HG03342 (cell line): ENCODE measurements around the gene LRRC26.

ENCODE experiments used
- ATAC-seq: cut with Tn5 transposase; IDR thresholded peaks from one replicate; pipeline ENCODE4 v1.9.1; 2021; ENCODE audit warnings: mild to moderate bottlenecking, moderate library complexity; ENCODE audit not compliant: unreplicated experiment

The LRRC26 gene, protein sequence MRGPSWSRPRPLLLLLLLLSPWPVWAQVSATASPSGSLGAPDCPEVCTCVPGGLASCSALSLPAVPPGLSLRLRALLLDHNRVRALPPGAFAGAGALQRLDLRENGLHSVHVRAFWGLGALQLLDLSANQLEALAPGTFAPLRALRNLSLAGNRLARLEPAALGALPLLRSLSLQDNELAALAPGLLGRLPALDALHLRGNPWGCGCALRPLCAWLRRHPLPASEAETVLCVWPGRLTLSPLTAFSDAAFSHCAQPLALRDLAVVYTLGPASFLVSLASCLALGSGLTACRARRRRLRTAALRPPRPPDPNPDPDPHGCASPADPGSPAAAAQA

DNA sequence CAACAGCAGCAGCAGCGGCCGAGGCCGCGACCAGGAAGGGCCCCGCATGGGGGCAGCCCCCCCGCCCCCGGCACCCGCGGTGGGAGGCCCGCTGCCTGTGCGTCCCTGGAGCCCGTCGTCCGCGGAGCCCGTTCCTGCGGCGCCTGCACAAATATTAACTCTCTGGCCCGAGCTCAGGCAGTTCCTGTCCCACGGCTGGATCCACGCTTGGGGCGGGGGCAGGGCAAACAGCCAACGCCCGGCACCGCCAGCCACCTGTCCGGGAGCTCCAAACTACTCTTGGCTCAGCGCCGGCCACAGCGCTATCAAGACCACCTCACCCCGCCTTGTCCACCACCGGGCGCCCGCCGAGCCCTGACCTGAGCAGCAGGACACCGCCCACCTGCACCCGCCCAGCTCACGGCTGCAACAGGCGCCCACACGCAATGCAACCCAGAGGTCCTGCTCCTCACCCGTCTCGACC lies at the start of gene LRRC26:
Gene LRRC26 (minus strand): TSS at position 156 of the 463 bp plus-strand sequence. CDS start 108 bp downstream, at position 48.
- ATAC-seq = no peak

DNA sequence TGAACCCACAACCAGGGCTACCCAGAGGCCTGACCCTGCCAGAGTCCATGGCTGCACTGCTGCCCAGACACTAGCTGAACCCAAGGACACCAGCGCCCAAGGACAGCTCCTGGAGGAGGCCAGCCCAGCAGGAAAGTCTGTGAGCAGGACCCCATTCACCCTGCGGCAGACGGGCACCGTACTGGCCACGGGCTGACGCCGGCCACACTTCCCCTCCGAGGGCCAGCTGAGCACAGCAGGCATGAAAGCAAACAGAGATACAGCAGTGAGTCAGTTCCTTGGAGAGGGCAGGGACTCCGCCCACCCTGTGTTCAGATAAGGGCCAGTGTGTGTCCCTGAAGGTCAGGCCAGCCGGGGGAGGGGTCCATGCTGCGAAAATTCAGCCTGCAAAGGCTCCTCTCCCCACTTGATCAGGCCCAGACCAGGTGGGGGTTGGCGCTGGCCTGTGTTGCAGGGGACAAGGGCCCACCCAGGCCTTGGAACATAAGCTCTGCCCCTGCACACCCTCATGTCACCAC lies 49.0 kb upstream of the LRRC26 start:
- no peak for ATAC-seq

DNA sequence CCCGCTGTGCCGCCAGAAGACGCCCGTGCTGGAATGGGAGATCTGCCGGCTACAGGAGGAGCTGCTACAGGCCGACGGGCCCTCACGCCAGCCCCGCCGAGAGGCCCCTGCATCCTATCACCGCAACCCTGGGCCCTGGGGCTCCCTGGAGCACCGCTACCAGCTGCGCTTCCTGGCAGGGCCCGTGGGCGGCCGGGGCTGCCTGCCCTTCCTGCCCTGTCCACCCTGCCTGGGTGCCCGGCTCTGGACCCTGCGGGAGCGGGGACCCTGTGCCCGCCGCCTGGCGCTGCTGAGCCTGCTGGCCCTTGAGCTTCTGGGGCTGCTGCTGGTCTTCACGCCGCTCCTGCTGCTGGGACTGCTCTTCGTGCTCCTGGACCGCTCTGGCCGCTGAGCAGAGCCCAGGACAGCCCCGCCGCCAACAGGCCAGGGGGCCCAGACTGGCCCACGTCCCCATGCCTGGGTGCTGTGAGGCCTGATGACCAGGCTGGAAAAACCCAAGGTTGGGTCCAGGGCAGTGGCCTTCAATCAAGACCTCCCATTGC lies 48.4 kb upstream of the LRRC26 start:
- ATAC-seq = no peak

DNA sequence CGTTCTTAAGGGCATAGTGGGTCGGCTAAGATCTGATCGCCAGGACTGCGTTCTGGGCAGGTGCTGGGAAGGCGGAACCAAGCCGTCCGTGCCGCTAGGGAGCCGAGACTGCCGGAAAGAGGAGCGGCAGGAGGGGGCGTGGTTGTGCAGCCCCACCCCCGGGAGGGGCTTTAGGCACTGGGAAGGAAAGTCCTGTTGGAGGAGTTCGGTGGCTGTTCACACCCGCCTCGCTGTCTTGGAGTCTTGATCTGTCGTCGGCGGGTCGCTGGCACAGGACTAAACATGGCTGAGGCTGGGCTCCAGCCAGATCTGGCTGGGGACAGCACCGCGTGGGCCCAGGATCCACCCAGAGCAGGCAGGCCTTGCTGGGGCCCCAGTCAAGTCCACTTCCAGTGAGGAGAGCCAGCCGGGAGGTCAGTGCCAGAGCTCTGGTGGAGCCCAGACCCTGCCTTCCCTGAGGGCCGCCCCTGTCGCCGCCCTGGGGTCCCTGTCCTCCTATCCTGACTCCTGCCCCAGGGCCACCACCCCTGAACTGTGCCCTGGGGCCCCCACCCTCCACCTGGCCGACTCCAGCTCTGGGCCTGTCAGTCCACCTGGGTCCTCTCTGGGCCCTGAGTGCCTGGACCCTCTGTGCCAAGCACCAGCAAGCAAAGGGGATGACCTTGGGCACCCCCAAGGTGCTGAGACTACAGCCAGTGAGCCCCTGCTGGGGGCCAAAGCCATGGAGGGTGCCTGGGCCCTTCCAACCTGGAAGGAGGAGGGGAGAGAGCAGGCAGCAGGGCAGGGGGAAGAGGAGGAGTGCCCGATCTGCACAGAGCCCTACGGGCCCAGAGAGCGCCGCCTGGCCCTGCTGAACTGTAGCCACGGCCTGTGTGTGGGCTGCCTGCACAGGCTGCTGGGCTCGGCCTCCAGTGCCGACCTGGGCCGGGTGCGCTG lies 47.7 kb upstream of the LRRC26 start:
- no peak for ATAC-seq

DNA sequence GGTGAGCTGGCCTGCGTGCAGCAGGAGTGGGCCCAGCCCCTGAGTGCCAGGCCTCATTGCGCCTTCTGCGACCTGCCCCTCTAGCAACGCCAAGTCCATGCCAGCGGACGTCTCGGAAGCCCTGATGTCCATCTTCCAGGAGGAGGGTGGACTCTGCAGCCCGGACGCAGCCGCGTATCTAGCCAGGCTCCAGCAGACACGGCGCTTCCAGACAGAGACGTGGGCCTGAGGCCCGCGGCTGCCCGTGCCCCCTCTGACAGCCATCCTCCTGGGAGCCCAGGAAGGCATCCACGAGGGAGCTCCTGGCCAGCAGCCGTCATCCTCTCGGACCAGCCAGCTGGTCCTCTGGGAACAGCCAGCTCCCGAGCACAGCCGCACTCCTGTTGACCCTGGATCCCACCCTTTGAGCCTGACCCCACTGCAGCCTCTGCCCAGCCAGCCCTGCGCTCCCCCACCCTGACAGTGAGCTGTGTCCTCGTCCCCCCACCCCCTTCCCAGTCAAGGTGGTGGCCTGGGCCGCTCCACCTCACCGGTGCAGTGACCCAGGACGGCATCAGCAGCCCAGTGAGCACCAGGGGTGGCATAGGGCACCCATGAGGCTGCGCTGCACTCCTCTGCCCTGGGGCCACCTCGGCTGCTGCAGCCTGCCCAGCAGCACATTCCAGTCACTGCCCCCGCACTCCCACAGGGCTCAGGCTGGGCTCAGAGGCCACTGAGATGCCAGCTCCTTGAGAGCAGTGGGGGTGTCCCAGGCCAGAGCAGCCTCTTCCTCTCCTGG lies 46.5 kb upstream of the LRRC26 start:
- ATAC-seq = no peak

DNA sequence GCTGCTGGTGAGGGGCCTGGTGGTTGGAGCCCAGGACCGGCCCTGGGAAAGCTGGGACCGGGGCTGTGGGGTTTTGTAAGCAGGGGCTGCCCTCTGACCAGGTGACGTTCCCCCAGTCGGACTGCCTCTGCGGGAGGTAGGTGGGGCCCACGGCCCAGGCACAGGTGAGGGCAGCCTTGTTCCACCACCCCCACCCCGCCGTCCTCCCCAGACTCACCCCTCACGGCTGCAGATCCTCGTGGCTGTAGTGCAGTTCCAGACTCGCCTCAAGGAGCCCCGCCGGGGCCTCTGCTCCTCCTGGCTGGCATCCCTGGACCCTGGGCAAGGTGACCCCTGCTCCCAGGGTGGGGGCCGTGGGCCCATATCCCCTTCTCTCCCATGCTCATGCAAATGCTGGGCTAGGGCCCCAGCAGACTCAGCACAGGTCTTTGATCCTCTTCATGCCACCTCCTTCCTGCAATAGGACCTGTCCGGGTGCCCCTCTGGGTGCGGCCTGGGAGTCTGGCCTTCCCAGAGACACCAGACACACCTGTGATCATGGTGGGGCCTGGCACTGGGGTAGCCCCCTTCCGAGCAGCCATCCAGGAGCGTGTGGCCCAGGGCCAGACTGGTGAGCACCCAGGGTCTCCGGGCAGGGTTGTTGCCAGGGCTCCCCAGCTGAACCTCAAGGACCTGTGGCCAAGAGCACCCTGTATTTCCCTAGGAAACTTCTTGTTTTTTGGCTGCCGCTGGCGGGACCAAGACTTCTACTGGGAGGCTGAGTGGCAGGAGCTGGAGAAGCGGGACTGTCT lies 45.5 kb upstream of the LRRC26 start:
- ATAC-seq = no peak

DNA sequence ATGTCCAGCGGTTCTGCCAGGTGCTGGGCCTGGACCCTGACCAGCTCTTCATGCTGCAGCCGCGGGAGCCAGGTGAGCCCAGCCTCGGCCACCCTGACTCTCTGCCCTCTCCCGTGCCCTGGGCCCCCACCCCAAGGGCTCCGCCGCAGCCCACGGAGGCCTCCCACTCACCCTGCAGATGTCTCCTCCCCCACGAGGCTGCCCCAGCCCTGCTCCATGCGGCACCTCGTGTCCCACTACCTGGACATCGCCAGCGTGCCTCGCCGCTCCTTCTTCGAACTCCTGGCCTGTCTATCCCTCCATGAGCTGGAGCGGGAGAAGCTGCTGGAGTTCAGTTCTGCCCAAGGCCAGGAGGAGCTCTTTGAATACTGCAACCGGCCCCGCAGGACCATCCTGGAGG lies 44.8 kb upstream of the LRRC26 start:
- no peak for ATAC-seq

DNA sequence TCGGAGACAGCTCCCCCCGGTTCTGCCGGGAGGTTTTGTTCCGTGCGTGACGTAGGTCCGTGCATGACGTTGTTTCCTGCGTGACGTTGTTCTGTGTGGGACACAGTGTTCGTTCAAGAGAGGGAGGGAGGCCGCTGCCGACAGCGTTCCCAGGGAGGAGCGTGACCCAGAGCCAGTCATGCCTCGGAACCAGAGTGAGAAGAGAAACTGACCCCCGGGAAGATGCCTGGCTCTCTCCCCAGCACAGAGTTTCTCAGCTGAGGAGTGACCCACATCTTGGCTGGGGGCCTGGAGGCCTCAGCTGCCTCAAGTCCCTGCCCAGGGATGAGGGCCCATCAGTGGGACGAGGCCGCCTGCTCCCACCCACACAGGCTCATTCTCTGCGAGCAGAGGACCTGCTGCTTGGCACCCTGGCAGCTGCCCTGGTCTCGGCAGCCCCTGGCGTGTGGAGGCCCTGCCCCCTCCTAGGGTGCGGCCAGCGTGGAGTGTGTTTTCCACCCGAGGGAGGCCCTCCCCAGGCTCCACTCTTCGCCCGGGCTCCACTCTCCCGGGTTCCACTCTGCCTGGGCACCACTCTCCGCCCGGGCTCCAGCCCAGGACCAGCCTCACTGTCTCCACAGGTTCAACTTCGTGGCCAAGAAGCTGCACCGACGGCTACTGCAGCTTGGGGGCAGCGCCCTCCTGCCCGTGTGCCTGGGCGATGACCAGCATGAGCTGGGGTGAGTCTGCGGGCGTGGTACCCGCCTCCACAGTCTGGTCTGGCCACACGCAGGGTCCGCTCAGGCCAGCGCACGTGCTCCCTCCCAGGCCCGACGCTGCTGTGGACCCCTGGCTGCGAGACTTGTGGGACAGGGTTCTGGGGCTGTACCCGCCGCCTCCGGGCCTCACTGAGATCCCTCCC lies 43.6 kb upstream of the LRRC26 start:
- ATAC-seq = no peak

DNA sequence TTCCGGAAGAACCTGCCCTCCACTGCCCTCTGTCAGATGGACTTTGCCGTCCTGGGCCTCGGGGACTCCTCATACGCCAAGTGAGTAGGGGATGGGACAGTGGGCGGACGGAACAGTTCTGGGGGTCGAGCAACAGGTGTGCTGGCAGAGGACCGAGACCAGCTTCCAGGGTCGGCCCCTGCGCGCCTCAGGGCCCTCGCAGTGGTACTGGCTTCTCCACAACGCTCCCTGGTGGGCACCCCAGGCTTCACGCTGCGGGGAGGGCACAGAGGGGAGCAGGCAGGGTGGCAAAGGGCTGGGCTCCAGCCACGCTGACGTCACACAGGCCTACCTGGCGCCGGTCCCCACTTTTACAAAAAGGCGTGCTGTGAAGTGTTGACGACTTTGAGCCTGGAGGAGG lies 42.7 kb upstream of the LRRC26 start:
- no peak for ATAC-seq

DNA sequence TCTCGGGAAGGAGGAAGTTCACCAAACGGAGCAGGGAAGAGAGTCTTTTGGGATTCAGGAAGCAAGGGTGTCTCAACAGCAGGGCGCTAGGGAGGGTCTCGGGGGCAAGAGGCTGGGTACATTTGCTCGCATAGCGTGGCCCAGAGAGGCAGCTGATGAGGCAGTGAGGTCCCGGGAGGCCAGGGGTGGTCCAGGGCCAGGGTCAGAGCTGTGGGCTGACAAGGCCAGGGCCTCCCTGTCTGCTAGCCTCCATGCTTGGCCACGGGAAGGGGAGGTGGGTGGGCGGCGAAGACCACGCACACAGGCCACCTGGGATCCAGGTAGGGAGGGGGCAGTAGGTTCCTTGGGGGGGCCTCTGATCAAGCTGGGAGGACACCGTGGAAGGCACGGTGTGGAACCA lies 41.7 kb upstream of the LRRC26 start:
- ATAC-seq = no peak

DNA sequence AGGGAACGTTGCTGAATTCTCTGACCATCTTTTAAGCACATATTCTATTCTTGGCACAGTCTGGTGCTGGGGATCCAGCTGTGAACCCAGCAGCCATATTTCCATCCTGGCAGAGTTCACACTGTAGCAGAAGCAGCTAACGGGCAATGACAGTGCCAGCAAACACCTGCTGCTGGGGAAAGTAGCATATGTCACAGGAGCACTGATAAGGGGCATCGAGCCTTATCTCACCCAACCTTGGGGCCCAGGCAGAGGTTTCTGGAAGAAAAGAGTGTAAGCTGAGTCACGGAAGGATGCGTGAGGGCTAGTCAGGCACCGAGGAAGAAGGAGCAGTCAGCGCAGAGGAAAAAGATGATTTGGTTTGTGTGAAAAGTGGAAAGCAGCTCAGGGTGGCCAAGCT lies 36.8 kb upstream of the LRRC26 start:
- ATAC-seq = no peak

DNA sequence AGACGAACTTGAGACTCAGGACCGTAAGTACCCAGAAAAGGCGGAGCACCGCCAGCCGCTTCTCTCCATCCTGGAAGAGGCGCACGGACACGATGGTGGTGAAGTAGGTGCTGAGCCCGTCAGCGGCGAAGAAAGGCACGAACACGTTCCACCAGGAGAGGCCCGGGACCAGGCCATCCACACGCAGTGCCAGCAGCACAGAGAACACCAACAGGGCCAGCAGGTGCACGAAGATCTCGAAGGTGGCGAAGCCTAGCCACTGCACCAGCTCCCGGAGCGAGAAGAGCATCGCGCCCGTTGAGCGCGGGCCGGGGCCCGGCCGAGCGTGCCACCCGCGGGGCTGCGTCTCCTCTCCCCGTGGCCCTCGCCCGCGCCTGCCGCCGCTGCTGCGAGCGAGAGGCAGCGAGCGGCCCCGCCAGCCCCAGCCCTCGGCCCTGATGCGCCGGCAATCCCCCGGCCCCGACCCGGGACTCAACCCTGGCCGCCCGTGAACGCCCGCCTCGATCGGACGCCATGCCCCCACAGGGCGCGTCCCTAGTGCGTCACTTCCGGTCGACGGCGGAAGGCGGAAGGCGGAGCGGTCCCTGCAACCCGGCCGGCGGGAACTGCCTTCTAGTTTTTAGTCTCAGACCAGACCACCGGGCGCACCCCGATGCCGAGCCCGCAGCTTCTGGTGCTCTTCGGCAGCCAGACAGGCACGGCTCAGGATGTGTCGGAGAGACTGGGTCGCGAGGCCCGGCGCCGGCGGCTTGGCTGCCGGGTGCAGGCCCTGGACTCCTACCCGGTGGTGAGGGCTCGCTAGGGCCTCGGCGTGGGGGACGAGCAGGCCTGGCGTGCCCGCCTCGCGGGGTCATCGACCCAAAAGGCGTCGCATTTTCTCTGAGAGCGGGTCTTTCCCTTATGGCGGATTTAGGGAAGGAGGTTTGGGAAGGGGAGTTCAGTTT lies 35.5 kb upstream of the LRRC26 start, which contains the start of the genes NDOR1 and TMEM203:
Gene NDOR1 (plus strand): TSS at position 575 of the 944 bp plus-strand sequence. CDS start 78 bp downstream, at position 653.
Gene TMEM203 (minus strand): TSS at position 523 of the 944 bp plus-strand sequence. CDS start 234 bp downstream, at position 289.
- peak; percentile 40 for ATAC-seq

DNA sequence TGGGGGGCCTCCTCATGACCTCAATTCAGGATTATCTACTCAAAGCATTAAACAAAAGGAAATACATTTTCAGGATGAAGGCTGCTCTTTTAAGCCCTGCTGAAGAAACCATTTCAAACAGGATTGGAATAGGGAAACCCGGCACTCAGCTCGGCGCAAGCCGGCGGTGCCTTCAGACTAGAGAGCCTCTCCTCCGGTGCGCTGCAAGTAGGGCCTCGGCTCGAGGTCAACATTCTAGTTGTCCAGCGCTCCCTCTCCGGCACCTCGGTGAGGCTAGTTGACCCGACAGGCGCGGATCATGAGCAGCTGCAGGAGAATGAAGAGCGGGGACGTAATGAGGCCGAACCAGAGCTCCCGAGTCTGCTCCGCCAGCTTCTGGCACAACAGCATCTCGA lies 34.9 kb upstream of the LRRC26 start:
- no peak for ATAC-seq

DNA sequence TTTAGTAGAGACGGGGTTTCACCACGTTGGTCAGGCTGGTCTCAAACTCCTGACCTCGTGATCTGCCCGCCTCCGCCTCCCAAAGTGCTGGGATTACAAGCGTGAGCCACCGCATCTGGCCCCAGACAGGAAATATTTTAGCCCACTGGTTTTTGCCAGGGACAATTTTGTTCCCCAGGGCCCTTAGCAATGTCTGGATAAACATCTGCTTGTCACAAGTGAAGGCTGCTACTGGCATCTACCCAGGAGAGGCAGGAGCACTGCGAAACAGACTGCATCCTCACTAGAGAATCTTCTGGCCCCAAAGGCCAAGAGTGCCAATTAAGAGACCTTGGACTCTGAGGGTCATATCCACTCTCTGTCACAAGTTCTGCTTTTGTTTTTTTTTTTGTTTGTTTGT lies 33.1 kb upstream of the LRRC26 start:
- no peak for ATAC-seq

DNA sequence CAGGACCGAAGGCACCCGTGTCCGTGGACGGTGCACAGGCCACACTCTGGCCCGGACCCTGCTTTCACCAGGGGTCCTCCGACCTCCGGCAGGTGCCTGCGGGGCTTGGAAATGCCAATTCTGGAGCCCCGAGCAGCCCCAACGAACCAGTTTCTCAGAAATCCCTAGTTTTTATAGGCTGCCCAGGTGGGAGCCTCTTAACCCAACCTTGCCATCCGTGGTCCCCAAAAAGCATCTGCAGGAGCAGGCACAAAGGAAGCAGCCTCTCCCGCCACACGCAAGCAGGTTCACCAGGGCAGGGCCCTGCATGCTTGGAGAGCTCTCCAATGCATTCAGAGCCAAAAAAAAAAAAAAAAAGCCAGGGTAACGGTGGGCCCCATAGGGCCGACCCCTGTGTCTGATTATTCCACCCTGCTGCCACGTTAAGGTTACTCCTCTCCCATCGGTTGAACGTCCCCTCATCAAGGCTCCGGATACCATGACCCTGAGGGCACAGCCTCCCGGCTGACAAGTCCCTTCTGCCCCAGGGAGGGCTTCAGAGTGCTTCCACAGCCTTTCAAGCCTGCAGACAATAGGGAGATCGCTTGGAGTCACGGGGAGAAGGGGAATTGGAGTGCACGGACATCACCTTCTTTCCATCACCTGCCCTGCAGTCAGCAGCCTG lies 31.5 kb upstream of the LRRC26 start:
- ATAC-seq = no peak

DNA sequence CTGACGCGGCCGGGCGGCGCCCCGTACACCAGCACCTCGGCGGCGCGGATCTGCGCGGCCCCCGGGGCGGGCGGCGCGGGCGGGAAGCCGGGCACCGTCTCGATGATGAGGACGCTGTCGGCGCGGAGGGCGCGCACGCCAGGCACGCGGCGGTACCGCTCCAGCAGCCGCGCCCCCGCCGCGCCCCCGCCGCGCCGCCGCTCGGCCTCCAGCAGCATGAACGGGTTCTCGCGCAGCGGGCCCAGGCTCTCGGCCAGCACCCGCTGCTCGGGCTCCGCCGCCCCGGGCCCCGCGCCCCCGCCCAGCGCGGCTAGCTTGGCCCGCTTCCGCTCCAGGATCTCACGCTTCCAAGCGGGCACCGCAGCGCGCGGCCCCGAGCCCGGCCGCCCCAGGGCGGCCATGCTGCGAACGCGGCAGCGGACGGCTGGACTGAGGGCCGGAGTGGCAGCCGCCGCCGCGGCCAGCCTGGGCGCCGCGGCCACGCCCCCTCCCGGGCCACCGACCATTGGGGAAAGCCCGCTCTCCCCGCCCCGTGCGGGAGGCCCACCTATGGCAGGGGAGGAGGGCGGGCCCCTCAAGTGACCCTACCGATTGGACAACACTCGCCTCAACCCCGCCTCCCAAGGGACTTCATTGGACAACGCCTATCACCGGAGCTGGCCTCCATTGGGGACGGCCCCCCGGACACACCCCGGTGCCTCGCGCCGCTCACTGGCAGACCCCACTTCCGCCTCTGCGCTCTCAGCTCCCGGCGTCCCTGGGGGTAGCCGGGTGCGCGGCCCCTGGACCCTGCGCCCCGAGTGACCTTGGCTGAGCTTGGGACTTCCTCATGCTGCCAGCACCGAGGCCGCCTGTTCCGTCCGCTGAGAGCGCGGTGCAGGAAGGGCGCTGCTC lies 30.7 kb upstream of the LRRC26 start, which contains the start of gene TPRN:
Gene TPRN (minus strand): TSS at position 431 of the 894 bp plus-strand sequence. CDS start 30 bp downstream, at position 401.
- peak; percentile 83 for ATAC-seq
